Ishikawa (cell line): ENCODE data around the gene AFDN.

ENCODE experiments used
- CEBPB ChIP-seq: IDR thresholded peaks from 2 replicates; pipeline ENCODE4 v1.6.1; 2012
- CREB1 ChIP-seq: IDR thresholded peaks from 2 replicates; pipeline ENCODE4 v1.6.1; 2012; ENCODE audit warnings: low read depth
- EGR1 ChIP-seq: IDR thresholded peaks from 2 replicates; pipeline ENCODE4 v1.6.1; 2012
- EP300 ChIP-seq: IDR thresholded peaks from 2 replicates; pipeline ENCODE4 v1.6.1; 2012; ENCODE audit warnings: borderline replicate concordance
- FOXM1 ChIP-seq: IDR thresholded peaks from 2 replicates; pipeline ENCODE4 v1.6.1; 2012; ENCODE audit warnings: low read depth, borderline replicate concordance
- MAX ChIP-seq: IDR thresholded peaks from 2 replicates; pipeline ENCODE4 v1.6.1; 2012
- NFIC ChIP-seq: IDR thresholded peaks from 2 replicates; pipeline ENCODE4 v1.6.1; 2012
- RAD21 ChIP-seq: IDR thresholded peaks from 2 replicates; pipeline ENCODE4 v1.6.1; 2012; ENCODE audit warnings: low read depth
- REST ChIP-seq: IDR thresholded peaks from 2 replicates; pipeline ENCODE4 v1.6.1; 2012; ENCODE audit warnings: low read depth, mild to moderate bottlenecking
- TAF1 ChIP-seq: IDR thresholded peaks from 2 replicates; pipeline ENCODE4 v1.6.1; 2012; ENCODE audit warnings: low read depth, mild to moderate bottlenecking
- TCF12 ChIP-seq: IDR thresholded peaks from 2 replicates; pipeline ENCODE4 v1.6.1; 2012; ENCODE audit warnings: low read depth
- TEAD4 ChIP-seq: IDR thresholded peaks from 2 replicates; pipeline ENCODE4 v1.6.1; 2012
- USF1 ChIP-seq: IDR thresholded peaks from 2 replicates; pipeline ENCODE4 v1.6.1; 2012
- YY1 ChIP-seq: IDR thresholded peaks from 2 replicates; pipeline ENCODE4 v1.6.1; 2012; ENCODE audit warnings: low read depth
- ZBTB7A ChIP-seq: IDR thresholded peaks from 2 replicates; pipeline ENCODE4 v1.6.1; 2012; ENCODE audit warnings: low read depth

Gene AFDN

GRCh38 chr6:167791091-167791779, 35.5 kb upstream of the AFDN start:
- TF ChIP-seq CREB1 (no peak), REST (no peak), FOXM1 (no peak), ZBTB7A (no peak), USF1 (no peak), NFIC (no peak), MAX (no peak), TAF1 (no peak), YY1 (no peak)

GRCh38 chr6:167791780-167792478, 34.8 kb upstream of the AFDN start:
- TF ChIP-seq RAD21: no peak
- TF ChIP-seq CEBPB: no peak
- no peak for TF ChIP-seq FOXM1
- TF ChIP-seq EGR1: no peak

GRCh38 chr6:167793421-167793820, 33.3 kb upstream of the AFDN start:
- TF ChIP-seq ZBTB7A (no peak), CEBPB (no peak), NFIC (no peak), CREB1 (no peak), TCF12 (no peak)

GRCh38 chr6:167794161-167795157, 32.3 kb upstream of the AFDN start:
- TF ChIP-seq USF1 (no peak), TEAD4 (no peak), NFIC (no peak), TAF1 (no peak), RAD21 (no peak), MAX (no peak), YY1 (no peak), CEBPB (no peak), EGR1 (no peak), REST (no peak), FOXM1 (no peak), ZBTB7A (no peak), EP300 (no peak), TCF12 (no peak), CREB1 (no peak)

GRCh38 chr6:167795321-167795811, 31.3 kb upstream of the AFDN start:
- no peak for TF ChIP-seq USF1
- TF ChIP-seq REST: no peak
- TF ChIP-seq EGR1: no peak
- TF ChIP-seq ZBTB7A: no peak
- no peak for TF ChIP-seq FOXM1
- no peak for TF ChIP-seq CREB1
- TF ChIP-seq YY1: no peak
- no peak for TF ChIP-seq TAF1
- TF ChIP-seq NFIC: no peak
- no peak for TF ChIP-seq MAX
